ENCODE data around the gene CORO2B.

The CORO2B gene

GRCh38 chr15:68608844-68609232 lies 30.0 kb downstream of the CORO2B start:
- DNase-seq (ENCODE audit: low spot score), result no peak

GRCh38 chr15:68609629-68610028 lies 30.8 kb downstream of the CORO2B start:
- no peak for DNase-seq (ENCODE audit: low spot score)

- DNase-seq (ENCODE audit: low spot score), result no peak
Observed at GRCh38 chr15:68610825-68611224, 32.0 kb downstream of the CORO2B start.

- DNase-seq (ENCODE audit: low spot score), result no peak
Observed at GRCh38 chr15:68612503-68612902, 33.7 kb downstream of the CORO2B start.

GRCh38 chr15:68612979-68613740 lies 34.4 kb downstream of the CORO2B start:
- DNase-seq (ENCODE audit: low spot score), result peak; percentile 66

- no peak for DNase-seq (ENCODE audit: low spot score)
Observed at GRCh38 chr15:68614286-68615035, 35.7 kb downstream of the CORO2B start.

GRCh38 chr15:68615301-68615700 lies 36.5 kb downstream of the CORO2B start:
- DNase-seq (ENCODE audit: low spot score), result no peak

- DNase-seq (ENCODE audit: low spot score), result no peak
Observed at GRCh38 chr15:68615811-68616210, 37.0 kb downstream of the CORO2B start.

GRCh38 chr15:68616397-68616796 lies 37.6 kb downstream of the CORO2B start:
- no peak for DNase-seq (ENCODE audit: low spot score)

GRCh38 chr15:68617001-68617400 lies 38.2 kb downstream of the CORO2B start:
- no peak for DNase-seq (ENCODE audit: low spot score)

- no peak for DNase-seq (ENCODE audit: low spot score)
Observed at GRCh38 chr15:68617777-68618176, 39.0 kb downstream of the CORO2B start.

GRCh38 chr15:68618394-68618793 lies 39.6 kb downstream of the CORO2B start:
- DNase-seq (ENCODE audit: low spot score), result no peak

- no peak for DNase-seq (ENCODE audit: low spot score)
Observed at GRCh38 chr15:68618908-68619698, 40.3 kb downstream of the CORO2B start.

GRCh38 chr15:68620721-68621527 lies 42.1 kb downstream of the CORO2B start:
- no peak for DNase-seq (ENCODE audit: low spot score)

- no peak for DNase-seq (ENCODE audit: low spot score)
Observed at GRCh38 chr15:68621535-68621934, 42.7 kb downstream of the CORO2B start.

GRCh38 chr15:68623301-68623892 lies 44.6 kb downstream of the CORO2B start:
- DNase-seq (ENCODE audit: low spot score), result no peak

- DNase-seq (ENCODE audit: low spot score), result no peak
Observed at GRCh38 chr15:68625853-68626252, 47.1 kb downstream of the CORO2B start.

- DNase-seq (ENCODE audit: low spot score), result peak; percentile 30
Observed at GRCh38 chr15:68626283-68626682, 47.5 kb downstream of the CORO2B start.

GRCh38 chr15:68626739-68627138 lies 47.9 kb downstream of the CORO2B start:
- no peak for DNase-seq (ENCODE audit: low spot score)

GRCh38 chr15:68627476-68627875 lies 48.7 kb downstream of the CORO2B start:
- no peak for DNase-seq (ENCODE audit: low spot score)

GRCh38 chr15:68627995-68628394 lies 49.2 kb downstream of the CORO2B start:
- no peak for DNase-seq (ENCODE audit: low spot score)

Measured in NAMALWA (cell line).